ENCODE results near the gene GNPTG. TPM values are rescaled to one million over a fixed set of nuclear protein-coding genes. Genes with fewer than 3 reads are reported as not detected.

GNPTG gene
- total RNA-seq, 2 donors from 2014 or later: 22.6 to 24.4 TPM

Other genes starting within 250 kb of the GNPTG start
- gene CACNA1H, start 198.8 kb upstream of the GNPTG start, total RNA-seq: 1 to 10 TPM; 1.4 to 1.9 TPM
- gene TPSG1, start 126.7 kb upstream of the GNPTG start, total RNA-seq: not detected
- gene TPSB2, start 121.7 kb upstream of the GNPTG start, total RNA-seq: not detected
- under 1 TPM; 0.29 to 0.32 TPM for gene TPSAB1, start 111.2 kb upstream of the GNPTG start, total RNA-seq
- gene TPSD1, start 95.9 kb upstream of the GNPTG start, total RNA-seq: not detected
- 100 to 1,000 TPM; 204 to 206 TPM for gene UBE2I, start 42.3 kb upstream of the GNPTG start, total RNA-seq
- 1 to 10 TPM in 1 of 2 donors, under 1 TPM in 1; 0.71 to 2.2 TPM for gene BAIAP3, start 18.3 kb upstream of the GNPTG start, total RNA-seq
- 10 to 100 TPM; 36.7 to 64.2 TPM for gene TSR3, start 53 bp upstream of the GNPTG start, total RNA-seq
- 10 to 100 TPM; 36.4 to 76.4 TPM for gene UNKL, start 62.8 kb downstream of the GNPTG start, total RNA-seq
- 10 to 100 TPM; 12.1 to 23.1 TPM for gene UQCC4, start 68.8 kb downstream of the GNPTG start, total RNA-seq
- not detected for gene PERCC1, start 79.1 kb downstream of the GNPTG start, total RNA-seq
- 1 to 10 TPM; 2.1 to 3.7 TPM for gene CCDC154, start 92.6 kb downstream of the GNPTG start, total RNA-seq
- gene CLCN7, start 123.1 kb downstream of the GNPTG start, total RNA-seq: 10 to 100 TPM; 44.8 to 63.9 TPM
- gene PTX4, start 137.0 kb downstream of the GNPTG start, total RNA-seq: not detected
- gene TELO2, start 141.4 kb downstream of the GNPTG start, total RNA-seq: 10 to 100 TPM; 49.2 to 67.9 TPM
- 10 to 100 TPM; 14.3 to 22.5 TPM for gene TMEM204, start 181.7 kb downstream of the GNPTG start, total RNA-seq